Lower leg skin (tissue), 3 donors: Measurements from ENCODE around the gene LAIR1.

Experiments
- POLR2A ChIP-seq, 2 donors: fragments of 450-650 bp; IDR thresholded peaks; one replicate each; pipeline ENCODE4 v1.6.1; 2016 to 2017; ENCODE audit warnings: antibody characterized with exemption in 2 of 2, mild to moderate bottlenecking in 1 of 2, moderate library complexity in 1 of 2
- TF ChIP-seq, protein P1 (sequence below), 3 donors: fragments of 450-650 bp; IDR thresholded peaks; one replicate each; pipeline ENCODE4 v1.5.1; 2016; ENCODE audit warnings: antibody characterized with exemption in 3 of 3, mild to moderate bottlenecking in 3 of 3, moderate library complexity in 2 of 3

DNA sequence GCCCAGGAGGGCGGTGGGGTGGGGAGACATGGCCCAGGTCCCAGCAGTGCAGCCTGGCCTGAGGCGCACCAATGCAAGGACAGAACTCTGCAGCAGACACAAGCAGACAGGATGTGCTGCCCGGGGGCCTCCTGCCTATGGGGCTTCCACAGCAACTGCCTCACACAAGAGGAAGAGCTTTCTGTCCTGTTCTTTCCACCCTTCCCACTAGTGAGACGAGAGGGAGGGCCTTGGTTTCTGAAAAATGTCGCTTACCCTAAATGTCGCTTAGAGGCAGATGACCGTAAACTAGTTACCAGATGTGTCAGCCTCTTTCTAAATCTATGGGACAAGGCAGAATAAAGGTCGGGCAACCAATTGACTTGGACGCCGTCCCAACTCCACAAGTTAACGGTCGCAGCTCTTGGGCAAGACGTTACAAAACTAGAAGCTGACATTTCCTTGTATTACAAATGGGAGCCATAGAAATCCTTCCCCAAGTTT, at the start of gene LAIR1:
- TF ChIP-seq POLR2A (IDR thresholded peaks at IDR 0.05), result no peak
- TF ChIP-seq, protein P1, sequence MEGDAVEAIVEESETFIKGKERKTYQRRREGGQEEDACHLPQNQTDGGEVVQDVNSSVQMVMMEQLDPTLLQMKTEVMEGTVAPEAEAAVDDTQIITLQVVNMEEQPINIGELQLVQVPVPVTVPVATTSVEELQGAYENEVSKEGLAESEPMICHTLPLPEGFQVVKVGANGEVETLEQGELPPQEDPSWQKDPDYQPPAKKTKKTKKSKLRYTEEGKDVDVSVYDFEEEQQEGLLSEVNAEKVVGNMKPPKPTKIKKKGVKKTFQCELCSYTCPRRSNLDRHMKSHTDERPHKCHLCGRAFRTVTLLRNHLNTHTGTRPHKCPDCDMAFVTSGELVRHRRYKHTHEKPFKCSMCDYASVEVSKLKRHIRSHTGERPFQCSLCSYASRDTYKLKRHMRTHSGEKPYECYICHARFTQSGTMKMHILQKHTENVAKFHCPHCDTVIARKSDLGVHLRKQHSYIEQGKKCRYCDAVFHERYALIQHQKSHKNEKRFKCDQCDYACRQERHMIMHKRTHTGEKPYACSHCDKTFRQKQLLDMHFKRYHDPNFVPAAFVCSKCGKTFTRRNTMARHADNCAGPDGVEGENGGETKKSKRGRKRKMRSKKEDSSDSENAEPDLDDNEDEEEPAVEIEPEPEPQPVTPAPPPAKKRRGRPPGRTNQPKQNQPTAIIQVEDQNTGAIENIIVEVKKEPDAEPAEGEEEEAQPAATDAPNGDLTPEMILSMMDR (IDR thresholded peaks at IDR 0.05), result no peak
